Measurements from ENCODE around the gene WFS1.

DNA sequence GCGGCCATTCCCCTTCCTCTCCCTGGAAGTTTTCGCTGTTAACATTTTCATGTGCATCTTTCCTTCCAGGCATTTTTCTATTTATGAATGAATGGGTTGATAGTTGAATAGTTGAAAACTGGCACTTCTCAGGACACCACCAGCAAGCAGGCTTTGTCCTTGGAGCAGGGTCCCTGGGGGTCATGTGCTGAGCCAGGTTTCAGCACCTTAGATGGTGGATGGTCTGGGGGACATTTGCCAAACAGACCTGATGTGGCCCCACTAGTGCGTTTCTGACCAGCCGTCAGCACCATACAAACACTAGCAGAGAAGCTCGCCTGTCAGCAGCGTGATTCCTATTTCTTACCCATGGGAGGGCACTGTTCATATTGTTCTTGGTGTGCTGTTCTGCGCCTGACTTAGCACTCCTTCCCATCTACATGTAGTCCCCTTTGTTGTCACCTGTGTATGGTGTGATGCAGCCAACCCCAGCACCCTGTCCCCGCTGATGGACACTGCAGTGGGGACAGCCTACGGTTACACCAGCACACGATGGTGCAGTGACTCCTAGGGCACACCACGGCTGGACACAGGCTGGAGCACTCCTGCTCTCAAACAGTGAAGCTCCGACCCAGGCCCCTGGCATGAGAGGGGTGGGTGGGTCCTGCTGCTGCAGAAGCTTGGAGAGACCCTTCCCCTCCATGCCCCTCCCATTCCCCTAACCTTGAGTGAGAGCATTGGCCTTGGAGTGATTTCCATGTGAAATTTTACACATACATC, 27.2 kb upstream of the WFS1 start:
- TF ChIP-seq CTCF (IDR thresholded peaks at IDR 0.05; ENCODE audit: insufficient read depth, low read length, poor library complexity, severe bottlenecking): no peak
- no peak for TF ChIP-seq EZH2phosphoT487 (conservative IDR thresholded peaks at IDR 0.05; ENCODE audit: low read length)
